Tongue (tissue), 2 donors: ENCODE results near the gene LUZP1. TPM values are rescaled to one million over a fixed set of nuclear protein-coding genes. Genes with fewer than 3 reads are reported as not detected.
A peak's percentile ranks its signal among the peaks of the same experiment; 100 is the strongest.

ENCODE experiments used
- DNase-seq: peaks from one replicate; pipeline ENCODE4 v3.0.0-alpha.2; 2015
- total RNA-seq: library from RNA; depleted of rRNA; stranded (reverse); fragments of >200 nt; gene quantifications from one replicate; pipeline ENCODE4 v1.2.3, GENCODE V29; 2014

LUZP1 gene
- total RNA-seq, 1 donor from 2014 or later: 22.5 TPM

- no peak for DNase-seq
These were observed 19.8 kb upstream of the LUZP1 start for GRCh38 chr1:23188434-23188884.

DNA sequence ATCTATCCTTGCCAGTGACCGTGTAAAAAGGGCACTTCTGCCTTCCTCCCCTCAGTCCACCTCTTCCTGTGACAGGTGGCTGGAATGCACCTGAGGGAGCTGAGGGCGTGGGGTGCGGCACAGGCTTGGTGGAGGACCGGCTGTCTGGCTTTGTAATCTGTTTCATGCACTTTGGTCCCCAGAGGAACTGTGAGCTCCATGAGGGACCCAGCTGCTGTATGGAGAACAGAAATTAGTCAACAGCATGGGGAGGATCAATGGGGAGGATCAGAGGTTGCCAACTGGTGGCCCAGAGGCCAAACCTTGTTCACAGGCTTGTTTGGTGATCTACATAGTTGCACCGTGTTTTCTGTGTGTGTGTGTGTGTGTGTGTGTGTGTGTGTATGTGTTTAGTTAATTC lies 19.0 kb upstream of the LUZP1 start:
- no peak for DNase-seq

DNA sequence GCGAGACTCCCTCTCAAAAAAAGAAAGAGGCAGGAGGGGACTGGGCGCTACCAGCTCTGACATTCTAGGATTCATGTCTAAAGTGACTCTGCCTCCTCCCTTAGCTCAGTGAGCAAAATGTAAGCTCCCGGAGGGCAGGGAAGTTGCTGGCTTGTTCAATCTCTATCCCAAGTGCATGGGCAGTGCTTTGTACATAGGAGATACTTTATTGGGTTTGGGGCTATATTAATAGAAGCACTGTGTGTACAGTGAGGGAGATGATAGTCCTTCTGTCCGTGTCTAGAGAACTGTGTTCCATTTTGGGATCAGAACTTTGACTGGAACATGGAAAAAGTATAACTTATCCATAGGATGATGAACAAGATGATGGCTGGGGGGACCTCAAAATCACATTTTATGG lies 16.7 kb upstream of the LUZP1 start:
- no peak for DNase-seq

DNA sequence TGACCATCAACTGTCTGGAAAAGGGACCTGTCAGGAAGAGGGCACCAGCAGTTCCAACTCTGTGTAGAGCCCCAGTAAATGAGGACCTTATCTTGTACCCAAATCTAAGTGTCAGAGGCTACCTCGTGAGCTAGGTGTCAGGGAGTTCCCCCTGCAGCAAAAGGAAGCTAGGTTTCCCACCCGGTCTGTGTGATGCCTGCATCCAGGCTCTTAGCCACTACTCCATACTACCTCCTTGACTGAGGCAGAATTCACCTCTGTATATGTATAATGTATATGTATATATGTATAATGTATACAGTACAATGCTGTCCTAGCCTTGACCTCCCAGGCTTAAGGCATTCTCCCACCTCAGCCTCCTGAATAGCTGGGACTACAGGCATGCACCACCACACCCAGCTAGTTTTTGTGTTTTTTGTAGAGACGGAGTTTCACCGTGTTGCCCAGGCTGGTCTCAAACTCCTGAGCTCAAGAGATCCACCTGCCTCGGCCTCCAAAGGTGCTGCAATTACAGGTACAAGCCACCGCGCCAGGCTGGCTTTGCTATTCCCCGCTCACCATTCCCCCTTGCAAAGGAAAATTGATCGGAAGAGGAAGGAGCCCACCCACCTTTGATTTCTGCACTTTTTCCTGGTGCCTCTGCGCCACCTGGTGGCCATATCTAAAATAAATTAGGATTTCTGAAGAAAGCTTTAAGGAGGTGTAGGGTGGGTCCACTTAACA lies 15.7 kb upstream of the LUZP1 start:
- DNase-seq: peak; percentile 81

DNA sequence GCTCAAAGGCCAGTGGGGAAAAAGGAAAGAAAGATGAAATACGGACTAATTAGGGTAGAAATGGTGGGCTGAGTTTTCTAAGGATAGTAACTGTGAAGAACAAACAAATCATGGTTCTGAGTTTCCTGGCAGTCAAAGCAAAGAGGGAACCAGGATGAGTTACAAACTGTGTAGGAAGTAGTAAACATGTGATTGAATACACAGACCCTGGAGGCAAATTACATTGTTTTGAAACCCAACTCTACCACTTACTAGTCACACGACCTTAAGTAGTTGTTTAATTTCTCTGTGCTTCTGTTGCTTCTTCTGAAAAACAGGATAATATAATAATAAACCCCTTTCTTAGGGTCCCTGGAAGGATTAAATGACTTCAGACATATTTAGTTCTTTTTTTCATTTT lies 11.2 kb upstream of the LUZP1 start:
- no peak for DNase-seq

DNA sequence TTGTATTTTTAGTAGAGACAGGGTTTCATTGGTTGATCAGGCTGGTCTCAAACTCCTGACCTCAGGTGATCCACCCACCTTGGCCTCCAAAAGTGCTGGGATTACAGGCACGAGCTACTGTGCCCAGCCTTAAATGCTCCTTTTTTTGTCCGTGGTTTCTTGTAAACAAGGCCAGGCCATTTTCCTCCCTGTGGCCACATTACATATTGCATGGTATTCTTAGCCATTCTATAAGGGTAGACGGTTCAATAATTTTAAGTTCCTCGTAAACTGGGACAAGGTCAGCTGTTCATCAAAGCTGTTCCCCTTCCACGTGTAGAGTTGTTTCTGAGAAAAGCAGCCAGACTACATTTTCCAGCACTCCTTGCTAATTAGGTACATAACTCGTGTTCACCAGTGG lies 10.3 kb upstream of the LUZP1 start:
- no peak for DNase-seq

DNA sequence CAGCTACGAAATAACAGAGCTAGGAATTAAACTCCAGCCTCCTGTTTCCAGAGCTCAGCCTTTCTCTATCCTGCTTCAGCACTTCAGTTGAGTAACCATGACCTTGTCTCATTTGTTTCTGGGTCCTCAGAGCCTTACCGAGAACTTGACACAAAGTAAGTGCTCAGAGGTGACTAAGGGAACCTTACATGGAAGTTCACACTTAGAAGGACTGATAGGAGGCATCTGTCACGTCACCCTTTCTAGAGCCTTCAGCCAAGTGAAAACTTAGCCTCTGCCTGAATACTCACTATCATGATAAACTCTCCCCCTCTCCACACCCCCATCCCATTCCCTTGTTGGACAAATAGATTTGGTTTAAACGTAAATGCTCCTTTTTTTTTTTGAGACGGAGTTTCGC lies 9.8 kb upstream of the LUZP1 start:
- DNase-seq: no peak

DNA sequence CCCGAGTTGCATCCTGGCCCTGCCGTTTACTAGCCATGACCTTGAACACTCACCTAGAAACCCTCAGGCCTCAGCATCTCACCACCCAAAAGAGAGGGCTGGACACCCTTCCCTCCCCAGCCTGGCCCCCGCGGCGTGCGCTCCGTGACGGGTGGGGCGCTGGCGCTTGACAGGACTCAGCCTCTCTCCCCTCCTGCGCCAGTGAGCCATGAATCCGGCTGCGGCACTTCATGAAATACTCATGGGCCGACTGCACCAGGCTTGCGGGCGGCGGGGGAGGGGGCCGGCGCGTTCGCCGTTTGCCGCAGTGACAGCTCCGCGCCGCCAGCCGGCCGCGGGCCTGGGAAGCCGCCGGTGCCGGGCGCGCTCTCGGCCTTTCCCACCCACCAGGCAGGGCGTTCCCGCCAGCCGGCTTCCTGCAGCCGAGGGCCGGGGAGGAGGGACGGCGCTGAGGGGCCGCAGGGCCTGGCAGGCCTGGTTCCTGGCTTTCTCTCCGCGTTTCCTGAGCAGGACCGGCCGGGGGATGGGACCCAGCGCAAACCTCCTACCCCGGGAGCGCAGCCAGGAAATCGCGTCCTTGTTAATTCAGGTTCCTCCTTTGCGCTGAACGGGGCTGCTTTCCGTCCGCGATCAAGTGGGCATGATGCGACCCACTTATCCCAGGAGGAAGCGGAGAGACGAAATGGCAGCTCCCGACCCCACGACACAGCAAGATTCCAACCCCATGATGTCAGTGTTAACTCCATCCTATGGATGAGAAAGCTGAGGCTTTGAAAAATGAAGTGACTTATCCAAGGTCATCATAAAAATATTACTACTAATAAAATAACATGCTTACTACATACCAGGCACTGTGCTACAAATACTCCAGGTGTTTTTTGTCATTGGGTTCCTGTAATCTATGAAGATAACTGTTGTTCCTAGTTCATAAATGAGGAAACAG lies 9.1 kb upstream of the LUZP1 start:
- DNase-seq: peak; percentile 83

DNA sequence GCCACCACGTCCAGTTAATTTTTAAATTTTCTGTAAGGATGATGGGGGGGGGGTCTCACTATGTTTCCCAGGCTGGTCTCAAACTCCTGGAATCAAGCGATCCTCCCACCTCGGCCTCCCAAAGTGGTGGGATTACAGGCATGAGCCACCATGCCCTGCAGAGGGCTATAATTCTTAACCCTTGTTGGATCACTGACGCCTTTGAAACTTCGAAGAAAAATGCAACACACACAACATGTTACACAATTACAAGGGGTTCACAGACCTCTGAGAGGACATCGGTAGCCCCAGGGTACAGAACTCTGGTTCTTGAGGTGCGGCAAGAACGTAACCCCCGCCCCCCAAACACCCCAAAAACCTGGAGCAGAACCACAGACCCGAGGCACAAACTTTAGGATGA lies 8.4 kb upstream of the LUZP1 start:
- no peak for DNase-seq

- no peak for DNase-seq
These were observed 5.9 kb upstream of the LUZP1 start for GRCh38 chr1:23174426-23175110.

GRCh38 chr1:23171181-23171755 lies 2.6 kb upstream of the LUZP1 start:
- DNase-seq: no peak

- DNase-seq: peak; percentile 59
These were observed 1.2 kb upstream of the LUZP1 start for GRCh38 chr1:23169727-23170335.

GRCh38 chr1:23169195-23169575 lies 529 bp upstream of the LUZP1 start:
- no peak for DNase-seq

GRCh38 chr1:23168079-23168444 lies 594 bp downstream of the LUZP1 start:
- no peak for DNase-seq

DNA sequence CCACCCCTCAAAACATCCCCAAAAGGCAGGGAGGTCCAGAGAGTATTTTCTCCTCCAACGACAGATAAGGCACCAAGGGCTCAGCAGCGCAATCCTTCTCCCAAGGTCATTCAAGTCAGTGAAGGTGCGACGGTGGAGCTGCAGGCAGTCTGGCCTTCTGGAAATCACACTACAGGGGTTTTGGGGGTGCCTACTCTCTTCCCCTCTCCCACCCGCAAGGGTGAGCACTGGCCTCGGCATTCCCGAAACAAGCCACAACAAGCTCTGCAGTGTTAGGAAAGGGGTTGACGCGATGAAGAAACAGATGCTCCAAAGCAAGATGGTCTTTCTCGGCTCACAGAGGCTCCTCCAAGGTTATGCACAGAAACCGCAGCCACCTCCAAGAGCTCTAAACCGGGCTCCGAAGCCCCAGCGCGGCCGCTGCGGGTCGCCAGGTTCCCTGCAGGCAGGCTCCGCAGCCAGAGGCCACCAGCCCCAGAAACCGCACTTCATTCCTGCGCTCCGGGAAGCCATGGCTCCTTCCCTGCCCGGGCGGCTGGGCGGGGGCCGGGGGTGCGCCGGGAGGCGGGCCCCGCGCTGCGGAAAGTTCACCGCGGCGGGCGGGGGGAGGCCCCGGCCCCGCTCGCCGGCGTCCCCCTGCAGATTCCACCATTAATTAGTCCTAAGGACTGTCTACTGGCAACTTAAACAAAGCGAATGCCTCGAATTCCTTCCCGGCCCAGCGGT lies 1.1 kb downstream of the LUZP1 start:
- DNase-seq: peak; percentile 69

DNA sequence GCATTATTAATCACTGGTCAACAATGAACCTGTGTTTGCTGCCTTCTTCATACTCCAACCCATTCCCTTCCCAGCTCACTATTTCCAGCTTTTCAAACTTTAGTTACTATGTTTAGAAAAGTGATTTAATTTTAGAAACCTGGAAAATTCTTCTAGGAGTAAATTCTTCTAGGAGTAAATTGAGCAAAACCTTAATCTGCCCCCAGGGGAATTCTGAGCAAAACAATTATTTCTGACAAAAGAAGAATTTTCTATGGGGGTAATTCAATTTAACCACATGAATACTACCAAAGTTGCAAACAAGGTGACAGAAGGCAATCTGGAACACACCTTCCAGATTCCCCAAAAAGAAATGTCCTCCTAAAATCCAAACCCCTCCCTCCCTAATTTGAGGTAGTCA lies 1.8 kb downstream of the LUZP1 start:
- no peak for DNase-seq

GRCh38 chr1:23163395-23163794 lies 5.3 kb downstream of the LUZP1 start:
- DNase-seq: no peak

DNA sequence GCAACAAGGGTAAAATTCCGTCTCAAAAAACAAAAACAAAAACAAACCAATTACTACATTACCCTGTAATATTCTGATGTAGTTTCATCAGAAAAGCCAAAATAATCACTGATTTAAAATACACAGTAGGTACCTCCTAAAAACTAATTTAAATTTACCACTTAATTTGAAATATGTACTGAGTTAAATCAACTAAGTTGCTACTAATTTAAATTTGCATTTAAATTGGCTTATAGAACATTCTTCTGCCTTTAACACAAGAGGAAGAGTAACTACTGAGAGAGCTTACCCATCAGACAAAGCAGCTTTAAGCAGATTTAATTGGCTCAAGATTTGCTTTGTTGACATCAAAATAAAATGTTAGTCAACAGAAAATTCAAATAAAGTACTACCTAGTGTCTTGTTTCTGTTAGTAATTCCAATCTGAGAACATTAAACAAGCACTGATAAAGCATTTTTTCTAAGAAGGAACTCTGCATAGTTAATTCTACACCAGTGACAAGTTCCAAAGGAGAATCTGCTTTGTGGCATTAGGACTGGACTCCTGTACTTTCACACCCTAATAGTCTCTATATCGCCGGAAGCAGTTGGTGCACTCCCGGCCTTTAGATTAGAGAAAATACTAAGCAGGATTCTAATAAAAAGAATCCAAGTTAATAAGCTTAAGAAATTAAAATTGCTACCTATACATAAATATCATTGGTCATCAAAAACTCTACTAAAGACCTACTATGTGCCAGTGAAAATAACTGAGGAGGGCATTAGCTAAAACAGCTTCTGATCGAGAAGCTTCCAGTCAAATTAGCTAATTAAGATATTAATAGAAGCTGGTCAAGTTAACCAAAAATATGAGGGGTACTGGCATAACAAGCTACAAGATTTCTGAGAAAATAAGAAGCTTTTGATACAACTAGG lies 8.4 kb downstream of the LUZP1 start:
- no peak for DNase-seq

DNA sequence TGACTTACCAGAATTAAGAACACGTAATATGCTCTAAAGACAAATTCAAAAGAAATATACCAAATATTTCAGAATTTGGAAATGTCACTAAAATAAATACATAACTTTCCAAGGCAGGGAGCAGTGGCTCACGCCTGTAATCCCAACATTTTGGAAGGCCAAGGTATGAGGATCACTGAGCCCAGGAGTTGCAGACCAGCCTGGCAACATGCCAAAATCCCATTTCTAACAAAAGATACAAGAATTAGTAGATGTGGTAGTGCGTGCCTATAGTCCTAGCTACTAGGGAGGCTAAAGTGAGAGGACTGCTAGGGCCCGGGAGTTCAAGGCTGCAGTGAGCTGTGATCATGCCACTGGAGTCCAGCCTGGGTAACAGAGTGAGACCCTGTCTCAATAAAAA lies 11.7 kb downstream of the LUZP1 start:
- no peak for DNase-seq

GRCh38 chr1:23152966-23153684 lies 15.5 kb downstream of the LUZP1 start:
- DNase-seq: no peak
